ENCODE results near the gene RELCH. TPM values are rescaled to one million over a fixed set of nuclear protein-coding genes. Genes with fewer than 3 reads are reported as not detected.
A peak's percentile ranks its signal among the peaks of the same experiment; 100 is the strongest.

RELCH gene
- total RNA-seq, 1 donor from 2014 or later, result 33.6 TPM

DNA sequence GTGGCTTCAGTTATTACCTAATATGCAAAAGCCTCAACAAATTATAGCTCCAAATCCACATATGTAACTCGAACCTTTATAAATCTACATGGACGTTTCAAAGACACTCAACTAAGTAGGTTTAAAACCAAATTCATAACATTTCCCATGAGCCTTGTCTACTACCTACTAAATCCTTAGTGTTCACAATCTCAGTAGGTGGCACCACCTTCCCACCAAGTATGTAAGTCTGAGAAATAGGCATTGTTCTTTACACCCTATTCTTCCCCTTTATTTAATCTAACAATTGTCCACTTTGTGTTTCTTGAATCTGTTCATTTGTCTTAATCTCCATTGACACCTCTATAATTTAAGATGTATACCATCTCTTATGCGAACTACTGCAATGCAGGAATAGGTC lies 4.8 kb upstream of the RELCH start:
- Mint-ChIP-seq H3K27ac (no peak overlapping the region), H3K27me3 (ENCODE audit: low read depth) (no peaks in the 10 kb centered on the region), H3K36me3 (peaks cover 2% of the 10 kb centered on the region)

DNA sequence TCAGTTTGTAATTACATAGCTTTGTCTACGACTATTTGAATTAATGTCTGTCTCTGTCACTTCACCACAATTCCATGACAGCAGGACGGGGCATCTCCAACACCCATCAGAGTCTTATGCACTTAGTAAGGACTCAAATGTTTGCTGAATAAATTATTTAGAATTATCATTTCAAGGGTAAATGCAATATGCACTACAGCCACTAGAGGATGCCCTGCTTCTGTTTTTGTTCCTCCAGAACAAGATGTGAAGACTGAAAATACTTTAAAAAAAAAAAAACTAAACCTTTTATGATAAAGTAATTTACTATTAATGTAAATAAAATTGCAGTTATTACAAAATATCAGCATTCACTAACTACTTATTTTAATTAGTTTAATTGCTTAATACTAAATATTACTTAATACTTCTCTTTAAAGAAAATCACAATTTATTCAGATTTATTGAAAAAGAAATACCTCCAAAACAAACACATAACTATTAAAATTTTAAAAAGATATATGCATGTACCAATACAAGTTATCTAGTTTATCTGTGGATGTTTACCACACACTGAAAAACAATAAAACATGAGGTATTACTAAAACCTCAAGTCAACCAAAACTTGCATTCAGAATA lies 3.4 kb upstream of the RELCH start:
- Mint-ChIP-seq H3K9me3 (no peaks in the 10 kb centered on the region), H3K36me3 (no peaks in the 10 kb centered on the region), H3K27me3 (ENCODE audit: low read depth) (no peaks in the 10 kb centered on the region), H3K4me1 (peaks cover 25% of the 10 kb centered on the region), H3K27ac (no peak overlapping the region), H3K4me3 (no peak overlapping the region)
- TF ChIP-seq CTCF (IDR thresholded peaks at IDR 0.05; ENCODE audit: unreplicated experiment), result peak; percentile 86
- DNase-seq (ENCODE audit: low spot score in 2 of 2, unreplicated experiment in 2 of 2), result no peak

More for the DNA sequence above, 4.8 kb upstream of the RELCH start:
- H3K9me3 Mint-ChIP-seq, result no peaks in the 10 kb centered on the region
- no peak for DNase-seq (ENCODE audit: low spot score in 2 of 2, unreplicated experiment in 2 of 2)
- H3K4me1 Mint-ChIP-seq, result peaks cover 19% of the 10 kb centered on the region
- no peak overlapping the region for H3K4me3 Mint-ChIP-seq
- TF ChIP-seq CTCF (IDR thresholded peaks at IDR 0.05; ENCODE audit: unreplicated experiment), result no peak

- DNase-seq (ENCODE audit: low spot score in 2 of 2, unreplicated experiment in 2 of 2), result peak in 1 of 2 experiments; percentile 29
Observed at GRCh38 chr18:62186499-62186773, 619 bp upstream of the RELCH start.

GRCh38 chr18:62187543-62188510 lies 772 bp downstream of the RELCH start:
- H3K9me3 Mint-ChIP-seq, result peaks cover 10% of the 10 kb centered on the region
- H3K27me3 Mint-ChIP-seq (ENCODE audit: low read depth), result no peaks in the 10 kb centered on the region
- H3K27ac Mint-ChIP-seq, result peak overlapping the region; percentile 99
- peak overlapping the region; percentile 100 for H3K4me3 Mint-ChIP-seq
- H3K36me3 Mint-ChIP-seq, result peaks cover 13% of the 10 kb centered on the region
- peaks cover 43% of the 10 kb centered on the region for H3K4me1 Mint-ChIP-seq
- no peak for TF ChIP-seq CTCF (IDR thresholded peaks at IDR 0.05; ENCODE audit: unreplicated experiment)
- DNase-seq (ENCODE audit: low spot score in 2 of 2, unreplicated experiment in 2 of 2), result peak in 1 of 2 experiments; percentile 55

More at GRCh38 chr18:62186499-62186773, 619 bp upstream of the RELCH start:
- Mint-ChIP-seq H3K36me3 (peaks cover 3% of the 10 kb centered on the region), H3K27ac (peak overlapping the region; percentile 99), H3K4me1 (peaks cover 43% of the 10 kb centered on the region), H3K27me3 (ENCODE audit: low read depth) (no peaks in the 10 kb centered on the region), H3K9me3 (no peaks in the 10 kb centered on the region), H3K4me3 (peak overlapping the region; percentile 100)
- no peak for TF ChIP-seq CTCF (IDR thresholded peaks at IDR 0.05; ENCODE audit: unreplicated experiment)

GRCh38 chr18:62189208-62189607 lies 2.2 kb downstream of the RELCH start:
- no peak for TF ChIP-seq CTCF (IDR thresholded peaks at IDR 0.05; ENCODE audit: unreplicated experiment)
- DNase-seq (ENCODE audit: low spot score in 2 of 2, unreplicated experiment in 2 of 2), result no peak
- Mint-ChIP-seq H3K27me3 (ENCODE audit: low read depth) (no peaks in the 10 kb centered on the region), H3K4me1 (peaks cover 39% of the 10 kb centered on the region), H3K27ac (no peak overlapping the region), H3K4me3 (peak overlapping the region; percentile 100), H3K9me3 (peaks cover 10% of the 10 kb centered on the region), H3K36me3 (peaks cover 15% of the 10 kb centered on the region)
